Endodermal cell (in vitro differentiated cells): Measurements from ENCODE around the gene WWC2. TPM values are rescaled to one million over a fixed set of nuclear protein-coding genes. Genes with fewer than 3 reads are reported as not detected.

Source experiments
- DNase-seq: peaks from one replicate; pipeline ENCODE4 v3.0.0-alpha.2; 2017
- H3K27ac ChIP-seq: 2 replicates; pipeline ENCODE4 v1.5.1; 2013; ENCODE audit warnings: mild to moderate bottlenecking, low read depth, low read length, moderate library complexity
- H3K27me3 ChIP-seq: 2 replicates; pipeline ENCODE4 v1.6.1; 2013; ENCODE audit warnings: mild to moderate bottlenecking, low read length, moderate library complexity; ENCODE audit not compliant: insufficient read depth, control insufficient read depth, poor library complexity, severe bottlenecking
- H3K36me3 ChIP-seq: 2 replicates; pipeline ENCODE4 v1.7.0; 2013; ENCODE audit warnings: mild to moderate bottlenecking, low read length, moderate library complexity; ENCODE audit not compliant: control insufficient read depth, insufficient read depth
- H3K4me1 ChIP-seq: one replicate; pipeline ENCODE4 v1.7.0; 2013; ENCODE audit warnings: low read length; ENCODE audit not compliant: control insufficient read depth, insufficient read depth
- H3K4me3 ChIP-seq: 2 replicates; pipeline ENCODE4 v1.5.1; 2013; ENCODE audit warnings: mild to moderate bottlenecking, low read length, moderate library complexity
- H3K9ac ChIP-seq: 2 replicates; pipeline ENCODE4 v1.6.1; 2013; ENCODE audit warnings: mild to moderate bottlenecking, low read length, moderate library complexity; ENCODE audit not compliant: poor library complexity, severe bottlenecking; ENCODE audit errors: extremely low read depth
- H3K9me3 ChIP-seq: 2 replicates; pipeline ENCODE4 v1.6.1; 2013; ENCODE audit warnings: mild to moderate bottlenecking, low read length, moderate library complexity; ENCODE audit not compliant: control insufficient read depth
- H3K27ac Mint-ChIP-seq: 2 replicates; pipeline ENCODE4 v1.8.0; 2020; ENCODE audit warnings: mixed read lengths
- H3K27me3 Mint-ChIP-seq: 2 replicates; pipeline ENCODE4 v1.8.0; 2021; ENCODE audit warnings: mild to moderate bottlenecking, mixed read lengths; ENCODE audit not compliant: insufficient read depth
- H3K36me3 Mint-ChIP-seq: 2 replicates; pipeline ENCODE4 v1.8.0; 2020; ENCODE audit warnings: low read depth, mixed read lengths
- H3K4me1 Mint-ChIP-seq: 2 replicates; pipeline ENCODE4 v1.8.0; 2020; ENCODE audit warnings: mixed read lengths
- H3K4me3 Mint-ChIP-seq: 2 replicates; pipeline ENCODE4 v1.8.0; 2020; ENCODE audit warnings: mild to moderate bottlenecking, moderate library complexity, mixed read lengths
- H3K9me3 Mint-ChIP-seq: 2 replicates; pipeline ENCODE4 v1.8.0; 2020; ENCODE audit warnings: mild to moderate bottlenecking, mixed read lengths
- WGBS, 2 experiments: methylation state at CpG; one replicate each; pipeline versions ENCODE4 v1.1.5 to v1.1.7; 2013; ENCODE audit warnings: missing lambda C conversion rate in 2 of 2, mixed read lengths in 1 of 2; ENCODE audit not compliant: insufficient coverage in 1 of 2, insufficient read length in 1 of 2; 5-methylcytosine and 5-hydroxymethylcytosine counted together
- total RNA-seq, 2 donors: library from RNA; stranded (reverse); fragmentation: NEBNext Ultra II Directional in 1 of 2; extraction: Animal tissue kit (Norgen Biotek cat#: 25700) in 1 of 2; gene quantifications; 2 replicates in 1 of 2; 3 replicates in 1 of 2; pipeline ENCODE4 v1.2.1, GENCODE V29; 2021
- TF ChIP-seq, protein P1 (sequence below): fragments of 200-600 bp; sonication (generic); conservative IDR thresholded peaks from 2 replicates; pipeline ENCODE4 v1.5.0; 2021; ENCODE audit warnings: antibody characterized with exemption, mild to moderate bottlenecking

WWC2 gene
- total RNA-seq, 2 donors from 2014 or later, result 98.2 to 108 TPM

DNA sequence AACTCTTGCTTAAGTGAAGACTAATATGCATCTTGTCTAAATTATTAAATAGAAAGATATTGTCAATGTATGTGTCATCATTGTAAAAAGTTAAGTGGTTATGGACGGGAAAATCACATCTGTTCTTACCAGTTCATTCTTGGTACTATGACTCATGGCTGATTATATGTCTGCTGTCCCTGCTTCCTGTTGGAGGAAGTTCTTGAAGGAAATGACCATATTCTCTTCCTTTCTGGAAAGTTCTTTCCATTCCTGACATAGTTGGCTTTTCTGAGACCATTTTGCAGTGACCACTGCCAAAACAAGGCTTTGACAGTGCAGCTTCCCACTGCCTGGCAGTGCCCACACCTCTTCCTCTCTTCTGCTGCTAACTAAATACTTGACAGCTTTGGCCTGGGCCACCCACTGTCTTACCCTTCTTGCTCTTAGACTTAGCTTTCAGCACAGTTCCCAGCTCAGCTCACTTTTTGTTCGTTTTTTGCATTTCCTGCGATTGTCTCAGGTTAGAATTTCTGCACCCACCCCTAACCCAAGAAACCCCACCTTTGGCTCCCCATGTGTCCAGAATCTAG is 236.4 kb downstream of the WWC2 start:
- H3K27me3 Mint-ChIP-seq, result peaks cover 4% of the 10 kb centered on the region
- Histone ChIP-seq H3K4me1 (peaks cover 6% of the 10 kb centered on the region), H3K9me3 (peaks cover 11% of the 10 kb centered on the region), H3K36me3 (no peaks in the 10 kb centered on the region), H3K27me3 (no peaks in the 10 kb centered on the region), H3K27ac (no peak overlapping the region), H3K9ac (no peak overlapping the region), H3K4me3 (no peak overlapping the region)
- no peaks in the 10 kb centered on the region for H3K36me3 Mint-ChIP-seq
- 90 to 92% methylated on average over 3 of the region's 3 CpGs for WGBS, 2 experiments
- DNase-seq, result no peak
- H3K27ac Mint-ChIP-seq, result no peak overlapping the region
- H3K4me3 Mint-ChIP-seq, result no peak overlapping the region
- H3K4me1 Mint-ChIP-seq, result peaks cover 8% of the 10 kb centered on the region
- H3K9me3 Mint-ChIP-seq, result no peaks in the 10 kb centered on the region
- TF ChIP-seq, protein P1, sequence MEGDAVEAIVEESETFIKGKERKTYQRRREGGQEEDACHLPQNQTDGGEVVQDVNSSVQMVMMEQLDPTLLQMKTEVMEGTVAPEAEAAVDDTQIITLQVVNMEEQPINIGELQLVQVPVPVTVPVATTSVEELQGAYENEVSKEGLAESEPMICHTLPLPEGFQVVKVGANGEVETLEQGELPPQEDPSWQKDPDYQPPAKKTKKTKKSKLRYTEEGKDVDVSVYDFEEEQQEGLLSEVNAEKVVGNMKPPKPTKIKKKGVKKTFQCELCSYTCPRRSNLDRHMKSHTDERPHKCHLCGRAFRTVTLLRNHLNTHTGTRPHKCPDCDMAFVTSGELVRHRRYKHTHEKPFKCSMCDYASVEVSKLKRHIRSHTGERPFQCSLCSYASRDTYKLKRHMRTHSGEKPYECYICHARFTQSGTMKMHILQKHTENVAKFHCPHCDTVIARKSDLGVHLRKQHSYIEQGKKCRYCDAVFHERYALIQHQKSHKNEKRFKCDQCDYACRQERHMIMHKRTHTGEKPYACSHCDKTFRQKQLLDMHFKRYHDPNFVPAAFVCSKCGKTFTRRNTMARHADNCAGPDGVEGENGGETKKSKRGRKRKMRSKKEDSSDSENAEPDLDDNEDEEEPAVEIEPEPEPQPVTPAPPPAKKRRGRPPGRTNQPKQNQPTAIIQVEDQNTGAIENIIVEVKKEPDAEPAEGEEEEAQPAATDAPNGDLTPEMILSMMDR, result no peak

DNA sequence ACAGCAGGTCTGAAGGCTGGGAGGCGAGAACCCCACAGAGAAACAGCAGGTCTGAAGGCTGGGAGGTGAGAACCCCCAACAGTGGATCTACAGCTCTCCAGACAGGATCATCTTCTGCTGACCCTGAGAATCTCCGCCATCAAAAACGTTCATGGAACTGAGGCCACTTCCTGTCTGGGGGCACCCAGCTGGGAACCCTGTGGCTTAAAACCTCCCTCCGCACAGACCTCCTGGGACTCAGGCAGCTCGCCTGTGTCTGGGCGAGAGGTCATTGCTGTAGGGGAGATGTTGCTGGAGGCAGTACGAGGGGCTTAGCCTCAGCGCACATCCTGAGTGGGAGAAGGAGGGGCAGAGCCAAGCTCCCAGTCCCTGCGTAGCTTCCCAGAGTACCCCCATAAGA is 238.3 kb downstream of the WWC2 start:
- DNase-seq, result no peak
- Histone ChIP-seq H3K27me3 (no peaks in the 10 kb centered on the region), H3K36me3 (no peaks in the 10 kb centered on the region), H3K9ac (no peak overlapping the region), H3K9me3 (no peaks in the 10 kb centered on the region), H3K4me1 (no peaks in the 10 kb centered on the region), H3K4me3 (no peak overlapping the region), H3K27ac (no peak overlapping the region)
- Mint-ChIP-seq H3K4me3 (no peak overlapping the region), H3K27me3 (peaks cover 4% of the 10 kb centered on the region), H3K27ac (no peak overlapping the region), H3K9me3 (no peaks in the 10 kb centered on the region), H3K36me3 (no peaks in the 10 kb centered on the region), H3K4me1 (peaks cover 4% of the 10 kb centered on the region)
- 90 to 92% methylated on average over 2 to 9 of the region's 9 CpGs for WGBS, 2 experiments
- TF ChIP-seq, protein P1, result no peak

DNA sequence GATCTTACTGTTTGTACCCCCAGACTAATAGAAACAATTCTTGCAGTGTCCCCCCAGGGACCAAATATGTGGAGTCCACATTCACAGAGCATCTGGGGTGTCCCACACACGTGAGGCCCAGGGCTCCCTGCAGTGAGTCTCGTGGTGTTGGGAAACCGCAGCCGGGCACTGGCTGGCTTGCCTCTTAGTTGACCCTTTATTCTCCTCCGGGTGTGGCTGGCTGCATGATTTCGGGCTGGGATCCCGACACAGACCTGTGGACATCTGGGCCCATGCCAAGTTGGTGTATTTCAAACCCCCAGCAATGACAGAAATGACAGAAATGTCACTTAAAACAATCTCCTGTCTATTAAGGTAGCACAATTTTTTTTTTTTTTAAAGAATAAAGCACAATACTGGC is 238.8 kb downstream of the WWC2 start:
- peaks cover 3% of the 10 kb centered on the region for H3K27me3 Mint-ChIP-seq
- no peak overlapping the region for H3K27ac ChIP-seq
- H3K4me1 Mint-ChIP-seq, result peaks cover 4% of the 10 kb centered on the region
- 89 to 93% methylated on average over 5 to 7 of the region's 7 CpGs for WGBS, 2 experiments
- H3K36me3 Mint-ChIP-seq, result no peaks in the 10 kb centered on the region
- H3K9ac ChIP-seq, result no peak overlapping the region
- no peak overlapping the region for H3K4me3 ChIP-seq
- TF ChIP-seq, protein P1, result no peak
- H3K9me3 ChIP-seq, result no peaks in the 10 kb centered on the region
- H3K27me3 ChIP-seq, result no peaks in the 10 kb centered on the region
- no peak overlapping the region for H3K27ac Mint-ChIP-seq
- H3K4me1 ChIP-seq, result no peaks in the 10 kb centered on the region
- no peak overlapping the region for H3K4me3 Mint-ChIP-seq
- DNase-seq, result no peak
- no peaks in the 10 kb centered on the region for H3K36me3 ChIP-seq
- no peaks in the 10 kb centered on the region for H3K9me3 Mint-ChIP-seq
